Colonic mucosa (tissue), 4 donors: ENCODE measurements around the gene OPN1MW3. TPM values are rescaled to one million over a fixed set of nuclear protein-coding genes. Genes with fewer than 3 reads are reported as not detected.
"Not testable (repeated sequence)": the region's sequence is repeated elsewhere in the genome, so short reads cannot be mapped to it uniquely, and the experiment has no call there.

Experiments
- DNase-seq: peaks from one replicate; pipeline ENCODE4 v3.0.0-alpha.2; 2020
- H3K27ac ChIP-seq: fragments of 200-600 bp; one replicate; pipeline ENCODE4 v1.8.0; 2021
- H3K27me3 ChIP-seq: fragments of 200-600 bp; one replicate; pipeline ENCODE4 v1.8.0; 2021
- H3K36me3 ChIP-seq: fragments of 200-600 bp; one replicate; pipeline ENCODE4 v1.8.0; 2021
- H3K4me1 ChIP-seq: fragments of 200-600 bp; one replicate; pipeline ENCODE4 v1.8.0; 2021; ENCODE audit warnings: mild to moderate bottlenecking
- H3K4me3 ChIP-seq: fragments of 200-600 bp; one replicate; pipeline ENCODE4 v1.8.0; 2021
- H3K9ac ChIP-seq, 2 donors: one replicate each; pipeline ENCODE4 v1.7.0; 2013; ENCODE audit warnings: control low read depth in 2 of 2, low read depth in 2 of 2, low read length in 2 of 2
- H3K9me3 ChIP-seq: fragments of 200-600 bp; one replicate; pipeline ENCODE4 v1.8.0; 2021
- intact Hi-C: fragments of 100-400 bp; cut with DNase I; formaldehyde crosslinking; loops from one replicate; pipeline ENCODE4 v1.14.1; 2022
- total RNA-seq, 2 donors: library from RNA; stranded (reverse); fragmentation: NEBNext Ultra II Directional in 1 of 2; extraction: Animal tissue kit (Norgen Biotek cat#: 25700) in 1 of 2; gene quantifications; one replicate each; pipeline ENCODE4 v1.2.1, GENCODE V29; 2021
- donor health status: healthy.
- donor health status: DM: no; HTN: no; CAD: no.
- donor health status: DM: no; HTN: no; CAD: no.

OPN1MW3 gene
- not detected for total RNA-seq

GRCh38 chrX:154257282-154257681, at the start of gene OPN1MW3:
Gene OPN1MW3 (plus strand): TSS chrX:154257582. CDS start chrX:154257620, 38 bp downstream.
- H3K9ac ChIP-seq, intact Hi-C loops, H3K4me3 ChIP-seq, H3K9me3 ChIP-seq, DNase-seq, H3K27ac ChIP-seq, H3K36me3 ChIP-seq, H3K27me3 ChIP-seq, H3K4me1 ChIP-seq: not testable (repeated sequence)

- H3K9me3 ChIP-seq, H3K27me3 ChIP-seq, H3K4me1 ChIP-seq, DNase-seq, intact Hi-C loops, H3K9ac ChIP-seq, H3K36me3 ChIP-seq, H3K27ac ChIP-seq, H3K4me3 ChIP-seq: not testable (repeated sequence)
Observed at GRCh38 chrX:154209670-154210418, 47.5 kb upstream of the OPN1MW3 start.

GRCh38 chrX:154211057-154211456, 46.3 kb upstream of the OPN1MW3 start:
- H3K4me1 ChIP-seq, H3K9me3 ChIP-seq, H3K27ac ChIP-seq, H3K36me3 ChIP-seq, DNase-seq, H3K4me3 ChIP-seq, H3K27me3 ChIP-seq, intact Hi-C loops, H3K9ac ChIP-seq: not testable (repeated sequence)

GRCh38 chrX:154211499-154211898, 45.9 kb upstream of the OPN1MW3 start:
- H3K9ac ChIP-seq, DNase-seq, H3K36me3 ChIP-seq, intact Hi-C loops, H3K9me3 ChIP-seq, H3K4me1 ChIP-seq, H3K4me3 ChIP-seq, H3K27me3 ChIP-seq, H3K27ac ChIP-seq: not testable (repeated sequence)

GRCh38 chrX:154219456-154219855, 37.9 kb upstream of the OPN1MW3 start, which contains the start of gene OPN1MW2:
Gene OPN1MW2 (plus strand): TSS chrX:154219756. CDS start chrX:154219816, 60 bp downstream.
- H3K9ac ChIP-seq, H3K27me3 ChIP-seq, H3K27ac ChIP-seq, H3K9me3 ChIP-seq, DNase-seq, intact Hi-C loops, H3K4me1 ChIP-seq, H3K36me3 ChIP-seq, H3K4me3 ChIP-seq: not testable (repeated sequence)

- H3K36me3 ChIP-seq, H3K27me3 ChIP-seq, H3K4me3 ChIP-seq, DNase-seq, H3K27ac ChIP-seq, intact Hi-C loops, H3K9ac ChIP-seq, H3K4me1 ChIP-seq, H3K9me3 ChIP-seq: not testable (repeated sequence)
Observed at GRCh38 chrX:154225292-154225691, 32.1 kb upstream of the OPN1MW3 start.

GRCh38 chrX:154226706-154227105, 30.7 kb upstream of the OPN1MW3 start:
- DNase-seq, intact Hi-C loops, H3K9ac ChIP-seq, H3K36me3 ChIP-seq, H3K4me1 ChIP-seq, H3K9me3 ChIP-seq, H3K4me3 ChIP-seq, H3K27me3 ChIP-seq, H3K27ac ChIP-seq: not testable (repeated sequence)

GRCh38 chrX:154231443-154231842, 25.9 kb upstream of the OPN1MW3 start:
- H3K36me3 ChIP-seq, H3K4me3 ChIP-seq, H3K9ac ChIP-seq, H3K4me1 ChIP-seq, H3K9me3 ChIP-seq, intact Hi-C loops, DNase-seq, H3K27me3 ChIP-seq, H3K27ac ChIP-seq: not testable (repeated sequence)

GRCh38 chrX:154233620-154234019, 23.8 kb upstream of the OPN1MW3 start:
- DNase-seq, H3K27me3 ChIP-seq, intact Hi-C loops: not testable (repeated sequence)

GRCh38 chrX:154238939-154239559, 18.3 kb upstream of the OPN1MW3 start:
- H3K9ac ChIP-seq, DNase-seq, H3K4me1 ChIP-seq, H3K27ac ChIP-seq, H3K27me3 ChIP-seq, intact Hi-C loops, H3K36me3 ChIP-seq, H3K9me3 ChIP-seq, H3K4me3 ChIP-seq: not testable (repeated sequence)

More at GRCh38 chrX:154233620-154234019, 23.8 kb upstream of the OPN1MW3 start:
- H3K4me3 ChIP-seq, H3K4me1 ChIP-seq, H3K9me3 ChIP-seq, H3K36me3 ChIP-seq, H3K27ac ChIP-seq, H3K9ac ChIP-seq: not testable (repeated sequence)

GRCh38 chrX:154239982-154240503, 17.3 kb upstream of the OPN1MW3 start:
- H3K4me3 ChIP-seq, H3K36me3 ChIP-seq, DNase-seq, H3K9ac ChIP-seq, H3K9me3 ChIP-seq, H3K27me3 ChIP-seq, H3K4me1 ChIP-seq, H3K27ac ChIP-seq, intact Hi-C loops: not testable (repeated sequence)

GRCh38 chrX:154247377-154248045, 9.9 kb upstream of the OPN1MW3 start:
- H3K9me3 ChIP-seq, H3K4me3 ChIP-seq, H3K27me3 ChIP-seq, intact Hi-C loops, H3K4me1 ChIP-seq, DNase-seq, H3K27ac ChIP-seq, H3K9ac ChIP-seq, H3K36me3 ChIP-seq: not testable (repeated sequence)

GRCh38 chrX:154248076-154248475, 9.3 kb upstream of the OPN1MW3 start:
- H3K9ac ChIP-seq, H3K27me3 ChIP-seq, intact Hi-C loops, H3K4me1 ChIP-seq, H3K36me3 ChIP-seq, H3K4me3 ChIP-seq, H3K9me3 ChIP-seq, DNase-seq, H3K27ac ChIP-seq: not testable (repeated sequence)
